HG02798 (cell line): ENCODE results near the gene C10orf90.

ENCODE experiments used
- ATAC-seq: cut with Tn5 transposase; IDR thresholded peaks from one replicate; pipeline ENCODE4 v1.9.1; 2021; ENCODE audit warnings: mild to moderate bottlenecking; ENCODE audit not compliant: unreplicated experiment, poor library complexity

Gene C10orf90

GRCh38 chr10:126586878-126587277, 83.6 kb downstream of the C10orf90 start:
- no peak for ATAC-seq

- no peak for ATAC-seq
These were observed 84.4 kb downstream of the C10orf90 start for GRCh38 chr10:126586128-126586527.

GRCh38 chr10:126585249-126586017, 85.1 kb downstream of the C10orf90 start:
- ATAC-seq: no peak

DNA sequence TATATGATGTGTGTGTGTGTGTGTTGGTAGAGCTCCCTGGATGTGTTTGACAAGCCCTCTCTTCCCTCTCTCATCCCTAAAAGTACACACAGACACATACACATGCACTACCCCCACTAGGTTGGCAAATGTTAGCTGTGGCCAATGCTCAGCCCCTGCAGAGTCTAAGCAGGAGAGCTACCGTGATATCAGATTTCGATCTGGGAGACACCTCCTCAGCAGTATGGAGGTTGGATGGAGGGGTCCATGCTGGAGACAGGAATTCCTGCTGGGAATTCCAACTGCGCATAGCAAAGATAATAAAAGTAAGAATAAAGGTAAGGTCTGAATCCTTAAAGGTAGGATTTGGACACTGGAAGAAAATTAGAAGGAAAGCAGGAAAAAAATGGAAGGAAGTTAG, 85.7 kb downstream of the C10orf90 start:
- ATAC-seq: no peak

DNA sequence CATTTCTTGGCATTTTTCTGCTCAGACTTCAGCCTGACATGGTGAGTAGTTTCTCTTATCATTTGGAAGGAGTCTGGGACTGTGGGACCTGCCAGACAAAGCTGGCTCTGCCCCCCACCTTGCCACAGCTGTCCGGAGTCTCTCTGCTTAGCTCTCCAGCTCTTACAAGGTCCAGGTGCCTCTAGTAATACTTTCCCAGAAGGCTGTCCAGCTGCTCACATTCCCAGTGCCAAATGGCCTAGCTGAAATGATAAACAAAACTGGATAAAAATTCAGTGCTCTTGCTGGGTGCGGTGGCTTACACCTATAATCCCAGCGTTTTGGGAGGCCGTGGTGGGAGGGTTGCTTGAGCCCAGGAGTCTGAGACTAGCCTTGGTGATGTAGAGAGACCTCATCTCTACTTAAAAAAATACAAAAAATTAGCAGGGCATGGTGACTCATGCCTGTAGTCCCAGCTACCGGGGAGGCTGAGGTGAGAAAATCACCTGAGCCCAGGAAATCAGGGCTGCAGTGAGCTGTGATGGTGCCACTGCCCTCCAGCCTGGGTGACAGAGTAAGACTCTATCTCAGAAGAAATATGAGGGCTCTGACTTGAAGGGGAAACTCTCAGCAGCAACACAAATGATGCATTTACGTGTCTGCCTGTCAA, 86.8 kb downstream of the C10orf90 start:
- ATAC-seq: no peak

- no peak for ATAC-seq
These were observed 88.8 kb downstream of the C10orf90 start for GRCh38 chr10:126581648-126582046.

GRCh38 chr10:126580873-126581647, 89.4 kb downstream of the C10orf90 start:
- no peak for ATAC-seq

GRCh38 chr10:126576336-126576735, 94.2 kb downstream of the C10orf90 start:
- no peak for ATAC-seq

DNA sequence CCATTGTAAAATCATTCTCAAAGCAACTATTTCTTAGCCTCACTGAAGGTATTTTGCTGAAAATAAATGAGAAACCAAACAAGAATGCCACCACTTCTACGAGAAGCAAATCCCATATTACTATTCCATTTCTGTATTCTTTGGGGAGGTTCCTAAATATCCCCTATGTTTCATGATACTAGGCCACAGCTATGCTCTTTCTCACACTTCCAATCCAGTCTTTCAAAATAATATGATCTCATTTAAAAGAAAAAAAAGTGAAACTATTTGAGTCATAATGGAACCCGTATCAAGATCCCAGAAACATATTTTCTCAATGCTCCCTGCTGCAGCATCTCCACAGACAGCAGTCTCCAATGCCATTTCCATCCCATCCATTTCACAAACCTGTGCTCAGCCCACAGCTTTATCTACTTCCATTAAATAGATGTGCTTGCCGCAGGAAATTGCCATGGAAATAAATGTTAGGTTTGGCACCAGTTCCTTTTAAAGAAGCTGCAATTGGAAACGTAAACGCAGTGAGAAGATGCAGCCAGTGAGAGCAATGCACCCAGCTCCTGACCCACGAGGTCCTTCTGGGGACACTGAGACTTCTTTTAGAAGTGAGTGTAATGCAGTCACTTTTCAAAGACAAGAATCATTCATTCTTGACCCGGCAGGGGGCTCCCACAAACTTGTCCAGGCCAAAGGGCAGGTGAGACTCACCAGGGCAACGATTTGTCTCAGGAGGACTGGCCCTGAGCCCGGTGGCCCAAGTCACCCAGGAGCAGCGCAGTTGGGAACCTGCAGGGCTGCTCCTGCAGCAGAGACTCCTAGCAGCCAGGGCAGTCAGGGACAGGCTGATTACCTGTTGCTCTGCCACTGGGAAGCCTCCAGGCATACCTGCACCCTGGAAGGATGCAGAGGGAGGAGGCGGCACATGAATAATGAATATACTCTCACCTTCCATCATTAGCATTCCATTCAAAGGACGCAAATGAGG, 99.6 kb downstream of the C10orf90 start:
- no peak for ATAC-seq

- ATAC-seq: no peak
These were observed 100.3 kb downstream of the C10orf90 start for GRCh38 chr10:126570245-126570570.

- no peak for ATAC-seq
These were observed 100.8 kb downstream of the C10orf90 start for GRCh38 chr10:126569513-126570244.

DNA sequence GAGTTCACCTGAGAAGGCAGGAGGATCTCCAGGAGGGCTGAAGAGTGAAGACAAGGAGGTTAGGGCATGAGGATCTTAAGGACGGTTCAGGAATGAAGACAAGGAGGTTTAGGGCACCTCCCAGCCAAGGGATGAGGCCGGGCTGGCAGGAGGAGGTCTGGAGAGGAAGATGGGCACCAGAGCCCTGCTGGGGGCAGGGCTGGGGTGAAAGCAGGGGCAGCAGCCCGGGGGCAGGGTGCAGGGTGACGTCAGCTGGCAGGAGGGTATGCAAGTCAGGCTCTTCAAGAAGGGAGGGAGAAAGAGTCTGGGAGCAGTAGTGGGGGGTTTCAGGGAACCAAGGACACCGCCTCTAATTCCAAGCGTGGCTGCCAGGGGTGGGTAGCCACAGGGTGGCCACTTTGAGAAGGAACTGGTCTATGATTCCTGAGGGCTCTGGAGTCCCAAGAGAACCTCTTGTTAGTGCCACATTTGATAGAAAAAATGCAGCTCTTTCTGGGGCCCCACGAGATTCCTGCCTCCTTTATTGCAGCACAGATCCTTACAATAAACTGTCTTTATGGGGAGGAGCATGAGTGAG, 101.6 kb downstream of the C10orf90 start:
- ATAC-seq: no peak

GRCh38 chr10:126565871-126566270, 104.6 kb downstream of the C10orf90 start:
- ATAC-seq: no peak

DNA sequence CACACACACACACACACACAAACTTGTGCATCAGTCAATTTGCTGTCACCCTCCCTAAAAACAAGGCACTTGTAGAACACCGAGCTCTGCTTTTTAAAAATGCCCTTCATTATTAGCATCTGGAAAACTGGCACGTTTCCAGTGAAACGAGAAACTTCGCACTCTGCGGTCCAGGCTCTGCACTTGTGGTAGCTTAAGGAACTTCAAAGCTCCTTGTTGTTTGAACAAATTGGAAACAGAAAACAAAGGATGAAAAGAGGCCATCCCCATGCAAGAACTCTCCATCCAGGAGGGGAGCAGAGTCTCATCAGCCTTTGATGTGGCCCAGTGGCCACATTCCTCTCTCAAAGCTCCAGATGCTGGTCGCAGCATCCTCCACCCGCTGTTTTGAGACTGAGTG, 105.1 kb downstream of the C10orf90 start:
- no peak for ATAC-seq

DNA sequence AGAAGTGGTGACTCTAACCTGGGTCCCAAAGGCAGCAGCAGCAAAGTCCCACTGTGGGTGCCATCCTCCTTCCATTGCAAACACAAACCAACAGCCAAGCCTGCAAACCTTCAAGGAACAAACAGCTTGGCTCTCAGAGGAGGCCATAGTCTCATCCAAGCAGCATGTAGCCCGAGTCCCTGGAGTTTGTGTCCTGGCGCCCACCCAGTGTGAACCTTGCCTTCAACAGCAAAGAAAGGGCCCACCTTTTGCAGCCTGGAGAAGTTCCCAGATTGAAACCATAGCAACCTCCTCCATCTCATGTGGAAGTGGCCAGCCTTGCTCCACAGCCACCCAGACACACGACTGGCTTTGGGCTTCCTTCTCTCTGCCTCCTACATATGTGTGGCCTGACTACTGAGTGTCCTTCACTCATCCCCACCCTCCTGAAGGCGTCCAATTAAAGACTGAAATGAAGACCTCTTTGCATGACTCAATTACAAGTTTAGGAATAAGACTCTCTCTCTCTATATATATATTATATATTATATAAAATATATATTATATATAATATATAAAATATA, 106.1 kb downstream of the C10orf90 start:
- ATAC-seq: no peak

DNA sequence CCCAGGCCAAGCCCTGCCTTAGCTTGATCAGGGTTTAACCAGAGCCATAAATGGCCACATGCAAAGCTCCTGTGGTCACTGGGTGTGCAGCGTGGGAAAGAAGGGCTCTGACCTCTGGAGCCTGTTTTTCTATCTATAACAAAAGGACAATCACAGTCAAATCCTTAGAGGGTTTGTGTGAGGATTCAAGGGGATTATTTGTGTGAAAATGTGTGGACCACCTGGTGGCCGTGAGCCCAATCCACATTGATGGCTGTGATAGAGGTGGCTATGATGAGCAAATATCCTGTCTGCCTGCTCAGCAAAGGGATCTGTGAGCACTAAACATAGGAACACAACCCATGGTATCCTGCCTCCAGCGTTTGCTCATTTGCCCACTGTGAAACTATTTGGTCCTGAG, 107.1 kb downstream of the C10orf90 start:
- no peak for ATAC-seq

GRCh38 chr10:126561921-126562680, 108.4 kb downstream of the C10orf90 start:
- no peak for ATAC-seq

GRCh38 chr10:126561294-126561920, 109.1 kb downstream of the C10orf90 start:
- ATAC-seq: no peak
